HepG2 (cell line): ENCODE data around the gene PHF14. TPM values are rescaled to one million over a fixed set of nuclear protein-coding genes. Genes with fewer than 3 reads are reported as not detected.

Experiments used
- BCL6 ChIP-seq: IDR thresholded peaks from 2 replicates; pipeline ENCODE4 v1.6.1; 2016; ENCODE audit warnings: missing genetic modification reagents, missing compliant biosample characterization
- GATA4 ChIP-seq: sonication (generic); IDR thresholded peaks from 2 replicates; pipeline ENCODE4 v1.6.1; 2016; ENCODE audit warnings: antibody characterized with exemption, low read depth, borderline replicate concordance
- GZF1 ChIP-seq: sonication (generic); formaldehyde crosslinking; IDR thresholded peaks from 2 replicates; pipeline ENCODE4 v1.5.1; 2020; ENCODE audit warnings: mild to moderate bottlenecking, missing genetic modification reagents
- HDAC1 ChIP-seq: sonication (generic); formaldehyde crosslinking; IDR thresholded peaks from 2 replicates; pipeline ENCODE4 v1.5.1; 2020; ENCODE audit warnings: mild to moderate bottlenecking, missing genetic modification reagents
- HMGA1 ChIP-seq: sonication (generic); formaldehyde crosslinking; conservative IDR thresholded peaks from 2 replicates; pipeline ENCODE4 v1.4.0; 2020; ENCODE audit warnings: missing genetic modification reagents
- KMT2A ChIP-seq: sonication (generic); formaldehyde crosslinking; IDR thresholded peaks from 2 replicates; pipeline ENCODE4 v1.4.0; 2020; ENCODE audit warnings: missing genetic modification reagents
- MEIS2 ChIP-seq: sonication (generic); formaldehyde crosslinking; IDR thresholded peaks from 2 replicates; pipeline ENCODE4 v1.9.0; 2021; ENCODE audit warnings: mild to moderate bottlenecking, missing genetic modification reagents
- NCOA2 ChIP-seq: sonication (generic); formaldehyde crosslinking; IDR thresholded peaks from 2 replicates; pipeline ENCODE4 v1.8.0; 2022; ENCODE audit warnings: inconsistent platforms
- NFYB ChIP-seq: sonication (generic); formaldehyde crosslinking; IDR thresholded peaks from 2 replicates; pipeline ENCODE4 v1.4.0; 2020; ENCODE audit warnings: missing genetic modification reagents
- PRDM15 ChIP-seq: sonication (generic); formaldehyde crosslinking; IDR thresholded peaks from 2 replicates; pipeline ENCODE4 v1.4.0; 2020; ENCODE audit warnings: missing genetic modification reagents
- SALL1 ChIP-seq: sonication (generic); formaldehyde crosslinking; IDR thresholded peaks from 2 replicates; pipeline ENCODE4 v1.8.0; 2022; ENCODE audit warnings: mild to moderate bottlenecking, missing genetic modification reagents
- TIGD3 ChIP-seq: sonication (generic); formaldehyde crosslinking; IDR thresholded peaks from 2 replicates; pipeline ENCODE4 v1.5.1; 2020; ENCODE audit warnings: mild to moderate bottlenecking, missing genetic modification reagents, borderline replicate concordance
- ZBTB25 ChIP-seq: IDR thresholded peaks from 2 replicates; pipeline ENCODE4 v1.6.1; 2018; ENCODE audit warnings: missing genetic modification reagents
- ZBTB26 ChIP-seq: IDR thresholded peaks from 2 replicates; pipeline ENCODE4 v1.6.1; 2016; ENCODE audit warnings: missing compliant biosample characterization, missing genetic modification reagents, borderline replicate concordance
- ZFP62 ChIP-seq: sonication (generic); formaldehyde crosslinking; IDR thresholded peaks from 2 replicates; pipeline ENCODE4 v1.4.0; 2020; ENCODE audit warnings: missing genetic modification reagents
- ZNF280D ChIP-seq: sonication (generic); formaldehyde crosslinking; IDR thresholded peaks from 2 replicates; pipeline ENCODE4 v1.5.1; 2020; ENCODE audit warnings: mild to moderate bottlenecking, missing genetic modification reagents
- ZNF430 ChIP-seq: sonication (generic); formaldehyde crosslinking; IDR thresholded peaks from 2 replicates; pipeline ENCODE4 v1.9.0; 2021; ENCODE audit warnings: mild to moderate bottlenecking, missing genetic modification reagents
- ZNF780A ChIP-seq: sonication (generic); formaldehyde crosslinking; IDR thresholded peaks from 2 replicates; pipeline ENCODE4 v1.8.0; 2022; ENCODE audit warnings: mild to moderate bottlenecking, missing genetic modification reagents, moderate library complexity
- ZSCAN12 ChIP-seq: sonication (generic); formaldehyde crosslinking; IDR thresholded peaks from 2 replicates; pipeline ENCODE4 v1.9.0; 2021; ENCODE audit warnings: mild to moderate bottlenecking, missing genetic modification reagents
- polyA plus RNA-seq, 8 experiments: library from polyadenylated mRNA; depleted of rRNA in 3 of 8; stranded (reverse) in 7 of 8; unstranded in 1 of 8; fragments of >200 nt; fragmentation: Illumina TruSeq in 4 of 8; extraction: Trizol in 4 of 8; gene quantifications; 2 replicates each; pipeline versions ENCODE4 v1.2.1 to v1.2.3, GENCODE V29; 2011 to 2016; ENCODE audit warnings: low read depth in 4 of 8, missing spikeins in 1 of 8, mixed read lengths in 1 of 8; ENCODE audit not compliant: insufficient read depth in 1 of 8
- total RNA-seq, 5 experiments: library from RNA; depleted of rRNA; stranded (reverse); fragments of >200 nt; fragmentation: Illumina TruSeq; extraction: Trizol; gene quantifications; 2 replicates each; pipeline ENCODE4 v1.2.3, GENCODE V29; 2016; ENCODE audit warnings: low read depth in 1 of 5

PHF14 gene
- total and polyA plus RNA-seq, 2 of the 13 experiments (the other 11 are each of a cell fraction or from before 2014, with no cell fraction given): 18.9 to 68.7 TPM

- TF ChIP-seq ZFP62 (no peak), ZSCAN12 (CRISPR knock-in tag) (no peak), HMGA1 (no peak), TIGD3 (CRISPR knock-in tag) (0 out of 2 replicates have a peak, but pooled peaks have one; percentile 77), MEIS2 (CRISPR knock-in tag) (peak; percentile 38; the same call in 1 of the 2 replicates), KMT2A (peak; percentile 86), PRDM15 (no peak; the same call in 1 of the 2 replicates), GZF1 (0 out of 2 replicates have a peak, but pooled peaks have one; percentile 60), ZNF430 (no peak), BCL6 (peak; percentile 50; the same call in 1 of the 2 replicates), NCOA2 (CRISPR knock-in tag) (peak; percentile 33), NFYB (CRISPR knock-in tag) (peak; percentile 24; the same call in 1 of the 2 replicates), ZNF280D (0 out of 2 replicates have a peak, but pooled peaks have one; percentile 69), GATA4 (peak; percentile 75; the same call in 1 of the 2 replicates), ZBTB26 (peak; percentile 37; the same call in 1 of the 2 replicates), ZBTB25 (CRISPR knock-in tag) (peak; percentile 79; the same call in 1 of the 2 replicates), HDAC1 (no peak), ZNF780A (CRISPR knock-in tag) (no peak), SALL1 (CRISPR knock-in tag) (peak; percentile 78)
Measured at GRCh38 chr7:10939911-10940703, 33.6 kb upstream of the PHF14 start (continued).
